HG02623 (cell line): ENCODE measurements around the gene GRAMD1C.
"Not testable (repeated sequence)": the region's sequence is repeated elsewhere in the genome, so short reads cannot be mapped to it uniquely, and the experiment has no call there.

Experiments
- ATAC-seq: cut with Tn5 transposase; IDR thresholded peaks from one replicate; pipeline ENCODE4 v1.9.1; 2021; ENCODE audit warnings: moderate library complexity; ENCODE audit not compliant: unreplicated experiment

GRAMD1C gene

DNA sequence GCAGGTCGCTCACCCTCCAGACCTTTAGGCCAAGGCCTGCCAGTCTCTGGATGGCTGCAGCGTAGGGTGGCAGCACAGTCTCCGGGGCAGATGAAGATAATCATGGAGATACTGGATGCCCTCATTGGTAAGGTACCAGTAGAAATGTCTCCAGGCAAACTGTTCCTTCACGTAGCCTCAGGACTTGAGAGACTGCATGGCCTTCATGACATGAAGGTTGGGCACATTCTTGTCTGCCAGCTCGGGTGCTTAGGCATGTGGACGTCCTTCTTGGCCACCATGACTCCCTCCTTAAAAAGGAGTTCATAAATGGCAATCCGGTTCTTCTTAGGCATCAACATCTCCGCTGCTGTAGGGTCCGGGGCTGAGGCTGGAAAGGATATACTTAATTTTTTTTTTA lies 11.8 kb downstream of the GRAMD1C start:
- ATAC-seq: not testable (repeated sequence)

DNA sequence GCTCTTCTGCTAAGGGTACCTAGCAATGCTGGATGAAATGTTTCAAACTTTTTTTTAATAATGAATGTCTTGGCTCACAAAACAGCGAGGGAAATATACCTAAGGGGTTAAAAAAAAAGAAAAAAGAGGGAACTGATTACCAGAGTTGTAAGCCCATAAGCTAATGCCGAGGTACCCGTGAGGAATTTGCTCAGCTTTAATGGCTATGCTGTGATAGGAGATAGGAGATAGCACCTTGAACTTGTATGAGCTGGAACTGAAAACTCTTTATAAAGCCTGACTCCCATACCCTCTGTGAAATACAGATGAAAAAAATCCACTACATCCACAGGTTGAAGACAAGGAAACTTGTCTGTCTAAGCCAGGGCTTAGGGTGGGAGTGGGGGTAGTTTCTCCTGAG lies 13.9 kb downstream of the GRAMD1C start:
- ATAC-seq: no peak

DNA sequence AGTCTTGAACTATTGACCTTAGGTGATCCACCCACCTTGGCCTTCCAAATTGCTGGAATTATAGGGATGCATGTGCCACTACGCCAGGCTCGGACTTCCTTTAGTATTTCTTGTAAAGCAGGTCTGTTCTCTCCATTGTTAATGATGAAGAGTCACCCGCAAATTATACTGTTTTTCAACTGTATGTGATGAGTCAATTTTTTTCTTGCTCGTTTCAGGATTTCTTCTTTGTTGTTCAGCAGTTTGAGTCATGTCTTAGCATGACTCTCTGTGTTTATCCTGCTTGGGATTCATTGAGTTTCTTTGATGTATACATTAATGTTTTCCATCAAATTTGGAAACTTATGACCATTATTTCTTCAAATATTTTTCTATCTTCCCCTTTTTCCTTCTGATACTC lies 28.9 kb downstream of the GRAMD1C start:
- ATAC-seq: no peak

GRCh38 chr3:113873293-113873692 lies 34.7 kb downstream of the GRAMD1C start:
- ATAC-seq: no peak

- ATAC-seq: no peak
Observed at GRCh38 chr3:113873814-113874526, 35.4 kb downstream of the GRAMD1C start.

DNA sequence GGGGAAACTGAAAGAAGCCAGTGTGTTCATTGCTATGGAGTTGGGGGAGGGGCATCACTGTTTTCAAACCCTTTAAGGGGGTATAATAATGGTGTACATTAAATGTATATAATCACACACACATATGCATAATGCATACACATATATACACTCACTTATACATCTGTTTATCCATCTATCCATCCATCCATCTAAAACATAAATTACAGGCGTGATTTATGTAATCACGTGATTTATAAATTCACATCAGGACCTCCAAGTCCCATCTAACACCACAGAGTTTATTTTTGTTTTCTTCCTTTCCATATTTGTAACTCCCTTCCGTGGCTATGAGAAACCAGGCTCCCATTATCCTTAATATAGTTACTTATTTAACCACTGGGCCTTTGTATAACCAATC lies 39.8 kb downstream of the GRAMD1C start:
- ATAC-seq: no peak

DNA sequence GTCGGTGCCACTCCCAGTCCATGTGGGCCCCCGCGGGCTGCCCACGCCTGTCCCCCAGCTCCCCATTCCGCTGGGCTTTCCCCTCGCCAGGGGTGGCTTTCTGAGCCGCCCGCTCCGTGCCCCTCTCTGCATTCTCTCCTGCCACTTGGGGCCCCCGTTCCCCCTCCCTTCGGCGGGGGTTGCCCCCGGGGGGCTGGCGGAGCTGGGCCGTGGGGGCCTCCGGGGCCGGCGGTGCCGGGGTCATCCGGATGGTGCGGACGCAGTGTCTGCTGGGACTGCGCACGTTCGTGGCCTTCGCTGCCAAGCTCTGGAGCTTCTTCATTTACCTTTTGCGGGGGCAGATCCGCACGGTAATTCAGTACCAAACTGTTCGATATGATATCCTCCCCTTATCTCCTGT lies 46.5 kb downstream of the GRAMD1C start:
- no peak for ATAC-seq

- no peak for ATAC-seq
Observed at GRCh38 chr3:113890256-113890900, 51.8 kb downstream of the GRAMD1C start.

DNA sequence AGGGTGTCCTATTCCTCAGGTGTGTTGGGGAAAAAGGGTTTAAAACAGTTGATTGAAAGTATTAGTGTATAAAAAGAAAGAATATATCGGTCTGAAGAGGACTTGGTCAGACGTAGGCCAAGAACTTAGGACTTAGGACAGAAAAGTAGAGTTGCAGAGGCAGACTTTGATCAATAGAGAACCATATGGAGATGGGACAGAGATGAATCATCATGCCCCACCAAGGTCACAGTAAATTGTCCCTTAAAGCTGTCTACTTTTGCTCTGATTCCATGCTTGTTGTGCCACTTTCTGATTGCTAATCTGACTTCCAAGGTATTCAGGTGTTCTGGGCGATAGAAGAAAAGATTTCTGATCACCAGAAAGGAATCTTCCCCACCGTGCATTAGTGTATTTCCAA lies 56.3 kb downstream of the GRAMD1C start:
- ATAC-seq: no peak

DNA sequence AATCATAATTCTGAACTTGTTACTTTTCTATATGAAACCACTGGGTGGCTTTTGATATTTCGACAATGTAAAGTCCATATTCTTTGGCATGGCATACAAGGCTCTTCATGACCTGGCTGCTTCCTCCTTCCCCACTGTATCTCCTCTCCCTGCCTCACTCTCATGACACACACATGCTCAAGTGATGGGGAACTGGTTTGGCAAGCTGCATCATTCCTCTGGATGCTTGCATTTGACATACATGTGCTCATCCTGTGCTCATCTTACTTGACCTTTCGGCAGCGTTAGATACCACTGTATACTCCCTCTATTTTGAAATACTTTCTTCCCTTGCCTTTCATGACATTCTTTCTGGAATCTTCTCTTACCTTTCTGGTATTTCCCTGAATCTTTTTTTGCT lies 57.4 kb downstream of the GRAMD1C start:
- ATAC-seq: no peak

- no peak for ATAC-seq
Observed at GRCh38 chr3:113896930-113897329, 58.3 kb downstream of the GRAMD1C start.

- ATAC-seq: no peak
Observed at GRCh38 chr3:113897373-113897777, 58.8 kb downstream of the GRAMD1C start.

DNA sequence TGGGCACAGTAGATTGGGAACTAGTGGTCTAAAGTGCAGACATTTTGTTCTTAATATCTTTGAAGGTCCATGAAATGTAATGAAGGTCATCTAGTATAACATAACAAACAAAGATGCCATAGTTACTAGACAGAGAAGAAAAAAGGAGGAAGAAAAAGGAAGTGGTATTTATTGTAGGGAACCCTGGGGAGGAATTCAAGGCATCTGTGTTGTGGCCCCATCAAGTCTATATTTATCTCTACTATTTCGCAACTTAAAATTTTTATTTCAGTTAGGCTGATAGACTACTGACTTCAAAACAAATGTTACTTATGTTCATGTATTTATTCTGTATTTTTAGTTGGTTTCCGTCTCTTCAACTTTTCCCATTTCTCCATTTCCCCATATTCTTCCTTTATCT lies 60.3 kb downstream of the GRAMD1C start:
- ATAC-seq: no peak

GRCh38 chr3:113906568-113907140 lies 68.1 kb downstream of the GRAMD1C start:
- ATAC-seq: no peak

- no peak for ATAC-seq
Observed at GRCh38 chr3:113908133-113908532, 69.5 kb downstream of the GRAMD1C start.

DNA sequence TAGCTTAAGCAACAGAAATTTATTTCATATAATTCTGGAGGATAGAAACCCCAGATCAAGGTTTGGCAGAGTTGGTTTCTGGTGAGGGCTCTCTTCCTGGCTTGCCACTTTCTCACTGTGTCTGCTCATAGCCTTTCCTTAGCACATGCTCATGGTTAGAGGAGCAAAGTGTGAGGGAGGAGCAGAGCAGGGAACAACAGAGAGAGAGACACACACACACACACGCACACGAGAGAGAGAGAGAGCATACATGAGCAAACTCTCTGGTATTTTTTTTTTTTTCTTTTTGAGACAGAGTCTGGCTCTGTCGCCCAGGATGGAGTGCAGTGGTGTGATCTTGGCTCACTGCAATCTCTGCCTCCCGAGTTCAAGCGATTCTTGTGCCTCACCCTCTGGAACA lies 72.4 kb downstream of the GRAMD1C start:
- ATAC-seq: no peak

DNA sequence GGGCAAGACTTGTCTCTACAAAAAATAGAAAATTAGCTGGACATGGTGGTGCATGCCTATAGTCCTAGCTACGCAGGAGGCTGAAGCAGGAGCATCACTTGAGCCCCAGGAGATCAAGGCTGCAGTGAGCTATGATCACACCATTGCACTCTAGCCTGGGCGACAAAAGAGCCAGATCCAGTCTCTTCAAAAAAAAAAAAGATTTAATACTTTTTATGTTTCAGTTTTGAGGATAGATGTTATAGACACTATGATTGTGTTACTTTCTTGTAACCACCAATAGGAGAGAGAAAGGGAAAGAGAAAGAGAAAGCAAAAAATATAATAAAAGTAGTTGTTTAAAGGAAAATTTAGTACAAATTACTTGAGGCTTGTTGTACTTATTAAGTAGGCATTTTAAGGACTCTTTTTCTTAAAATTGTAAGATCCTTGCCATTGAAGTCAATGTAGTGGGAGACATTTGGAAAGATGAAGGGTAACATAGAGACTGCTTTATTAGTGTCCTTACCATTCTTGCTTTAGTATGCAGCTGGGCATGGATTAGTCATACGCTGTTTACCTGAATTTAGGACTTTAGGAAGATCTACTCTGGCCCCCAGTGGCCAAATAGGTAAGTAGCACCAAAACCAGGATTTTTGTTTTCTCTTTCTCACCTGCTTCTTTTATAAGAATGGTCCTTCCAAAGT lies 74.1 kb downstream of the GRAMD1C start:
- ATAC-seq: peak; percentile 97

DNA sequence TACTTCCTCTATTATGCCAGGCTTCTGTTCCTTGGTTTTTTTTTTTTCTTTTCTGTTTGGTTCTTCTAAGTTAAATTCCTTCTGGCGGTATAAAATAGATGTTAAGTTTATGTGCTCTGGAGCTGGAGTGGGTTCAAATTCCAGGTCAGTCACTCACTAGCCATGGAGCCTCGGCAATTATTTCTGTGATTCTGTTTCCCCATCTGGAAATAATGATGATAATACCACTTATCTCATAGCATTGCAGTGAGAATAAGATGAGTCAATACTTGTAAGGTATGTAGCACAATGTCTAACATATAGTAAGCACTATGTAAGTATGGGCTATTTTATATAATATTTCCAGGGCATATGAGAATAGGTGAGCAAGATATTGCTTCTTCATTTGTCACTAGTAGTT lies 76.1 kb downstream of the GRAMD1C start:
- no peak for ATAC-seq

DNA sequence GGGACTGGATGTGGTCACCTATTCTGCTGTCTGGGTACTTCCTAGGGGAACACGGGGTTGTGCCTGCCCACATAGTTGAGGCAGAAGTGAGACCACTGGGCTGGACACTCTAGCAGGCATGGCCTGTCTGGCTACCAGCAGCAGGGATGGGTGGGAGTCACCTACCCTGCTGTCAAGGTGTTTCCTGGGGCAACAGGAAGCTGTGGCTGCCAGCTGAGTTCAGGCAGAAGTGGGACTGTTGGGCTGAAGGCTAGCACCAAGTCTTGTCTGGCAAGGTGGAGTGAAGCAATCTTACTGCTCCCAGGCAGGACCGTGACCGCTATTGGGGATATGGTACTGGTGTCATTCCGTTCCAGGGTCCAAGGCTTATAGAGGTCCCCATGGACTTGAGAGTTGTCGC lies 89.0 kb downstream of the GRAMD1C start:
- no peak for ATAC-seq

DNA sequence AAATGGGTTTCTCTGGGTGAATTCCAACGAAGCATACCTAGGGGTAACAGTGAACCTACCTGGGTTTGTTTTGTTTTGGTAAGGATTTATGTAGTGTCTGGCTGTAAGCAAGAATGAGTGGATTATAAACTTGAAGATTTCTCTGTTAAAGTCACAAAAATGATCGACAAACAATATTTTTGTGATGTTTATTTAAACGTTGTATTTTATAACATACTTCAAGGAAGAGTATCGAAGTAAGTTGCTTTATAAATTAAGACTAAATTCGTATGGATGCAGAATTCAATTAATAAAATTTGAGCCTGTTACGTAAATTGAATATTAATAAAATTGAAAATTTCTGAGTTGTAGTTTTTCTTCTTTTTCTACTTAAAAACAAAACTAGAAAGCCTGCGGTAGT lies 108.2 kb downstream of the GRAMD1C start:
- ATAC-seq: no peak

GRCh38 chr3:113947372-113948014 lies 108.9 kb downstream of the GRAMD1C start, which contains the start of gene ZDHHC23:
Gene ZDHHC23, plus strand, starts transcription at chr3:113948013. Its CDS starts 790 bp downstream, at chr3:113948803.
- ATAC-seq: peak; percentile 78
